Inflammatory macrophage (primary cell): ENCODE measurements around the gene LGR5.
A peak's percentile ranks its signal among the peaks of the same experiment; 100 is the strongest.

Source experiments
- DNase-seq, 2 donors: peaks; one replicate each; pipeline ENCODE4 v3.0.0-alpha.2; 2020 to 2022

LGR5 gene

DNA sequence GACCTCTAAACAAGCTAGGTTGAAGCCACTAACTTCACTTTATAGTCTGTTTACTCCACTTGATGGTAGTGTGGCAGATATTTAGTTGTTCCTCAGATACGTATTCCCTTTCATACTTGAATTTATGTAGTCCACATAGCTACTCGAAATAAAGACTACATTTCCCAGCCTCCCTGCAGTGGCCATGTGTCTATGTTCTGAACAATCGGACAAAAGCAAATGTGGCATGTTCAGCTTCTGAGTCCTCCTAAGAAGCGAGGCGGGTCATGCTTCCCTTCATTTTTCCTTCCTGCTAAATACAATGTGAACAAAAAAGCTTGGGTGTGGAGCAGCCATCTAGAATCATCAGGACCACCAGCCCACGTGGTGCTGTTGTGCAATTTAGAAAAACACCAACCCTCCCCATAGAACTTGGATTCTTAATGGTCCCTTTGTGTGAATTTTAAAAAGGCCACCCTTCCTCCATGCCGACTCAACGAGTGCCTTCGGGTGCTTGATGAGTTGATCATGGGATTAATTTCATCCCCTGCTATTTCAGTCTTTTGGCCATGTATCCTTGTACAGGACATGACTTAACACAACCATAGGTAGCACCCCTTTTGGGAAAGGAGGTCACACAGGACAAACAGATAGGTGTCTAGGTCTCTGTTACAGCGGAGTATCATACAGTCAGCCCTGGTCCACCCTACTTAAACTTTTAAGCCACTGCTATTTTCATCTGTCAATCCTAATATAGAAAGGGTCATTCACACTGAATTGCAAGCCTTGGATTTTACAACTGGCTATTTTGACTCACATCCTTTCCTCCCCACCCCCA lies 163.4 kb downstream of the LGR5 start:
- no peak for DNase-seq

DNA sequence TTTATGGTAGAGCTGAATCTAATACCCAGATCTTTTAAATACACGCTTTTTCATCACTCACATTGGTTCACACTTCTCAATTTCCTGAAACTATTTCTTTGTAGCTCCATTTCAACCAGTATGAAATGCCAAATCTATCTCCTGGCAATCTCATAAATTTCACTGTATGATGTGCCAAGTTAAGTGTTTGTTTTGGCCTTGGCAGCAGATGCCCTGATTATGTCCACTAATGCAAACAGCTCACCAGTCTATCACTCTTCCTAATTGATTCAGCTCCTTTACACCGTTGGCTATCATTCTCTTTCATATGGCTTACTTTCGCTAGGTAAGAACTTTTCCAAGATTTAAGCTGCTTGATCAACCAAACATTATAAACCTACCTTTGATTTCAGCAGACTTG lies 165.4 kb downstream of the LGR5 start:
- DNase-seq = no peak

DNA sequence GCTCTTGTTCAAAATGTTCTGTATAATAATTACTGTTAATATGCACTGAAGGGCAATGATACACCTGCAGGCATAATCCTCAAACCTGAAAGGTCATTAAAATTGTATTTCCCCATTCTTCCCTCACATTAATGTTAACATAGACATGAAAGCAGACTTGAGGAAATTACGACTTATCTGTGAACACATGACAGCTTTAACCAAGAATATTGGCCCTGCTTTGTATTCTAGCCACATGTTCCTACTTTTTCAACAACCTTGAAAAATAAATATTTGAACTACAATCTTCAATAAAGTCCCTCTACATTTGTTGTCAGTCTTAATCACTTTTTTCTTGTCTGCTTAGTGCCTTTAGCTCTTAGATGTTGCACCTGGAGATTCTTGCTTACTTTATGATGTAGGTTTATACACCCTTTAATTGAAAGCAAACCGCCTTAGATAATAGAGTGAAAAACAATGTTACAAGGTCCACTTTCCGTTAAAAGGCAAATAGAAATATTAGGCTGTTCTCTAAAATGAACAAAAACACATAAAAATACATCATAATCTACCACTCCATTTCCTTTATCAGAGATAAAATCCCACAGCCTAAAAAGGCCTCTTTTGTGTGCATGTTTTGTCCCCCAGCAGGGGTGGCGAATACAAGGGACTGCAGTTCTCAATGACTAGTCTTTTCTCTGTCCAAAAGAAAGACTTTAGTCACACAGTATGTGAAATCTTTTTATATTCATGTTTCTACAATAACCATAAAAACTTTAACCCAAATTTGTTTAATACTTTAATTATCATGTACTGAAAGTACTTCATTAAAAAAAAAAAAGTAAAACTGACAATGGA lies 168.1 kb downstream of the LGR5 start:
- no peak for DNase-seq

DNA sequence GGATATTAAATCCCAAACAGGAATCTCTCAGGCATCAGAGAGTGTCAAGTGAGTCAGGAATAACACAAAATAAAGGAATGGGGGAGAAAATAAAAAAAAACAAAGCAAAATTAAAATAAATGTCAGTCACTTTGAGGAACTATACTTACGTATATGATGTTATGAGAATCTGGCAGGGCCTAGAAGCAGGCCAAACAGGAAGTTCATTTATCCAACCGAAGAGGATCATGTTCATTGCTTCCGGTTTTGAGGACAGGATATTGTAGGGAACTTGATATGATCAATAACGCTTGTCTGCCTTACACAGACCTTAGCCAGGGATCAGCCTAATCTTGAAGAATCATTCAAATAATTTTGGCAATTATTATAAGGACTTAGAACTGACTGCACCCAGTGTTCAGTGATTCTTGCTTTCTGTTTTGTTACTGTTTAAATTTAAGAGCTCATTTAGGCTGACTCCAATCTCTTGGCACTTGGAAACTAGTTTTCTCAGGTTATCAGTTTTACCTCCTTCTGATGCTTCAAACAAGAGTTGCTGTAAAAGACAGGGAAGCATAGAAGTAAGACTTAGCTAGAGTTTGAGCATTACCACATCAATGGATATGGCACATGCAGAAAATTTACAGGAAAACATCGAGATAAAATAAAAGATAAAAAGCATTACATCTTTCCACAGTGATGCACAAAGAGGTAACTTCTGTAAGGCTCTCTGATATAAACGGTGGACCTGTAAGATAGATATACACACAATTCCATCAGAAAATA lies 170.6 kb downstream of the LGR5 start:
- DNase-seq = peak; percentile 43 to 62

DNA sequence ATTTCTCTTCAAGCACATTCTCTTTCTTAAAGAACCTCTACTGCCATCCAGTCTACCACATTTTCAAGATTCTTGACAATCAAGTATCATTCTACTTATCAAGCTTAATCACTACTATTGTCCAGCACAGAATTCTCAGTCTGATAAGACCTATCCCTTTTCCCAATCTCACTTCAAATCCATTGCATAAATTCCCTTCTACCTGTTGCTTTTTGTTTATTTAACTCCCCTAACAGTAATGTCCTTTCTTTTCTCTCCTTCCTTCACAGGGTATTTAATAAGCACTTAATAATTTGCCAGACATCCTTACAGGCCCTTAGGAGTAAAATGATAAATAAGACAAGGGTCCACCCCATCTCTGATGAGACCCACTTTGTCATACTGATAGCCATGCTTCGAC lies 182.3 kb downstream of the LGR5 start:
- DNase-seq = no peak

DNA sequence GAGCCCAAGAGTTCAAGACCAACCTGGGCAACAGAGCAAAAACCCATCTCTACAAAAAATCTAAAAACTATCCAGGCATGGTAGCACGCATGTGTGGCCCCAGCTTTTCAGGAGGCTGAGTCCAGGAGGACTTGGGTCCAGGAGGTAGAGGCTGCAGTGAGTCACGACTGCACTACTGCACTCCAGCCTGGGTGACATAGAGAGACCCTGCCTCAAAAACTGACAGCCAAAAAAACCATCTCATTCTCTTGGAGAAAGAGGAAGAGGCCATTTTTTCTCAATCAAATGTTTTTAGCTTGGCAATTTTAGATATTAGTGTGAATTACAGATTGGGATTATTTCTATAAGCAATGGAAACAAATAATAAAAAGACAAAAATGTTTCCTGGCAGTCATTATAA lies 185.9 kb downstream of the LGR5 start:
- no peak for DNase-seq

DNA sequence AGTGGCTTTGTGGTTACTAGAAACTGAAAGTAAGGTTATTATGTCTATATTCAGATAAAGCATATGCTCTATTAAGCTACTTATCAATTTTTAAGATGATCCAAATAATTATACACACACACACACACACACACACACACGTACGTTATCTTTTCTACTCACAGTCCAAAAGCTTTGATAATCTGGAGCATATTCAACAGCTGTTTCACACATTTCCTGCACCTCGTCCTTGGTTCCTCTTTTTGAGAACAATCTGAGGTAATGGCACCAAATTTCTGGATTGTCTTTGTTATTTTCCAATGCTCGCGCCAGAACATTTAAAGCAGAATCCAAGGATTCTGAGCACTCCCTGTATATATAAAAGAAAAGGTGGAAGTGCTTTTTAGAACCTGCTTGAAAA lies 186.5 kb downstream of the LGR5 start:
- peak; percentile 29 to 36 for DNase-seq

DNA sequence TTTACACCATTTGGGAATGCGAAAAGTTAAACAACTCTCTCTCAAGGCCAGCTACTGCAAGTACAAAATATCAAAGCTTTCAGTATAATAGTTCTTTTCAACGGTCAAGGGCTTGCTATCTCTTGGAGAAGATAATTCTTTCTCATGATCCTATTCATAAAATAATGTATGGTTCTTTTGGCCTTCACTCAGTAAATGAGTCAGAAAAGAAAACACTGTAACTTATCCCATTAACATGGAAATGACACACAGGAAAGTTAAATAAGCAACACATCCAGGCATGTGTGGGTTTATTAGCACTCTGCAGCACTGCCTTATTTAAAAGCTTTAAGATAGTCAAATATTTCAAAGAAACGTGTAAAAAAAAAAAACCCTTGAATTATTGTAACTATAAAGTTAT lies 187.2 kb downstream of the LGR5 start:
- no peak for DNase-seq

DNA sequence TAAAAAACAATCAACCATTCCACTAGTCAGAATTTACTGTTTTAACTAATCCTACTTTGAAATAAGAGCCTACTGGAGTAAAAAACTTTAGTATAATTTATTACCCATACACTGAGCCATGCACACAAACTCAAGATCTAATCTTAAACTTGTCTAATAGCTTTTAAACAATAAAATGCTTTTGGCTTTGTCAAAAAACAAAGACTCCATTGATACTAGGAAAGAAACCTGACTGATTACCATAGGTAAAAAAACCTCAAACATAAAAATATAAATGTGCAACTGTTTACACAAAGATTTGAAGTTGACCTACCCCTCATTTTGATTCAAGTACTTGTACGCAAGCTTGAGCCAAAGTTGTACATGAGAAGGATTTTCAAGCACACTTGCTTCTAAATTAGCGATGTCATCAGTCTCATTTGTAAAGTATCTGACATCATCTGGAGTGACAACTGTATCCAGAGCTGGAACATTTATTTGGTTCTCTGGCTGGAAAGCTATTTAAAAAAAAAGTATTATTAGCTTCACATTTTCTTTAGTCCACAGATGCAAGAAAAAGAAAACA lies 187.9 kb downstream of the LGR5 start:
- DNase-seq = no peak
